Tibial artery (tissue), 4 donors: ENCODE results near the gene EXOC6.

Source experiments
- DNase-seq, 2 donors: peaks; one replicate each; pipeline ENCODE4 v3.0.0-alpha.2; 2019
- H3K27ac ChIP-seq, 2 donors: fragments of 200-600 bp; sonication (generic) in 1 of 2; 1 replicate in 1 of 2; 2 replicates in 1 of 2; pipeline ENCODE4 v1.5.1; 2018 to 2019; ENCODE audit warnings: mild to moderate bottlenecking in 1 of 2
- H3K27me3 ChIP-seq, 2 donors: fragments of 200-600 bp; sonication (generic) in 1 of 2; one replicate each; pipeline versions ENCODE4 v1.5.1 to v1.6.0; 2016 to 2019
- H3K36me3 ChIP-seq, 3 donors: fragments of 200-600 bp; sonication (generic) in 2 of 3; one replicate each; pipeline ENCODE4 v1.5.1; 2016 to 2019; ENCODE audit warnings: mild to moderate bottlenecking in 2 of 3
- H3K4me1 ChIP-seq, 4 donors: fragments of 200-600 bp; sonication (generic) in 2 of 4; 1 replicate in 3 of 4; 2 replicates in 1 of 4; pipeline ENCODE4 v1.5.1; 2016 to 2019
- H3K4me3 ChIP-seq, 2 donors: fragments of 200-600 bp; sonication (generic) in 1 of 2; 1 replicate in 1 of 2; 2 replicates in 1 of 2; pipeline ENCODE4 v1.5.1; 2018 to 2019; ENCODE audit warnings: mild to moderate bottlenecking in 2 of 2
- H3K9me3 ChIP-seq, 3 donors: fragments of 200-600 bp; sonication (generic) in 1 of 3; one replicate each; pipeline ENCODE4 v1.5.1; 2016 to 2019
- intact Hi-C: fragments of 100-400 bp; cut with DNase I; formaldehyde crosslinking; loops from one replicate; pipeline ENCODE4 v1.15.0; 2023; ENCODE audit warnings: low total_unique reads
- TF ChIP-seq, protein P1 (sequence below), 2 experiments: fragments of 200-600 bp in 1 of 2; fragments of 450-650 bp in 1 of 2; IDR thresholded peaks; one replicate each; pipeline ENCODE4 v1.5.1; 2017 to 2019; ENCODE audit warnings: antibody characterized with exemption in 2 of 2, mild to moderate bottlenecking in 1 of 2, moderate library complexity in 1 of 2

Gene EXOC6

DNA sequence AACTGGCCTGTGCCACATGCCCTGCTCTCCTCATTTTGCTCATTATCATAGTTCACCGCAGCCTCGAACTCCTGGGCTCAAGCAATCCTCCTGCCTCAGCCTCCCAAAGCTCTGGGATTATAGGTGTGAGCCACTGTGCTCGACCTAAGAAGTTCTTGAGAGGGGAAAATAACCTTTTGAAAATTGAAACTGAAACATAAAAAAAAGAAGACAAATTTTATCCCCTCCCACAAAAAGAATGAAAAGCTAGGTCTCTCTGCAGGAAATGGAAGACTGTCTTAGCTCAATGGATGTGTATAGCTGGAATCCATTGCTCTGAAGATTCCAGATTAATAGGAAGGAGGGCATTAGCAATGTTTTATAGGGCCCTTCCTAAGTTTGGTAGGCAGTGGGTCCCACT, 2.0 kb upstream of the EXOC6 start:
- Histone ChIP-seq H3K27ac (no peak overlapping the region), H3K4me3 (no peak overlapping the region), H3K9me3 (no peaks in the 10 kb centered on the region), H3K36me3 (no peaks in the 10 kb centered on the region), H3K4me1 (peaks cover 0 to 11% (median 9%) of the 10 kb centered on the region in 4 donors), H3K27me3 (no peaks in the 10 kb centered on the region)
- intact Hi-C loops, result loop anchor here (5.0 to 10.0 kb wide), 2 partner anchors 152 to 254 kb away; partner anchors contain the start of gene KIF11
- DNase-seq, result no peak
- TF ChIP-seq, protein P1, sequence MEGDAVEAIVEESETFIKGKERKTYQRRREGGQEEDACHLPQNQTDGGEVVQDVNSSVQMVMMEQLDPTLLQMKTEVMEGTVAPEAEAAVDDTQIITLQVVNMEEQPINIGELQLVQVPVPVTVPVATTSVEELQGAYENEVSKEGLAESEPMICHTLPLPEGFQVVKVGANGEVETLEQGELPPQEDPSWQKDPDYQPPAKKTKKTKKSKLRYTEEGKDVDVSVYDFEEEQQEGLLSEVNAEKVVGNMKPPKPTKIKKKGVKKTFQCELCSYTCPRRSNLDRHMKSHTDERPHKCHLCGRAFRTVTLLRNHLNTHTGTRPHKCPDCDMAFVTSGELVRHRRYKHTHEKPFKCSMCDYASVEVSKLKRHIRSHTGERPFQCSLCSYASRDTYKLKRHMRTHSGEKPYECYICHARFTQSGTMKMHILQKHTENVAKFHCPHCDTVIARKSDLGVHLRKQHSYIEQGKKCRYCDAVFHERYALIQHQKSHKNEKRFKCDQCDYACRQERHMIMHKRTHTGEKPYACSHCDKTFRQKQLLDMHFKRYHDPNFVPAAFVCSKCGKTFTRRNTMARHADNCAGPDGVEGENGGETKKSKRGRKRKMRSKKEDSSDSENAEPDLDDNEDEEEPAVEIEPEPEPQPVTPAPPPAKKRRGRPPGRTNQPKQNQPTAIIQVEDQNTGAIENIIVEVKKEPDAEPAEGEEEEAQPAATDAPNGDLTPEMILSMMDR (IDR thresholded peaks at IDR 0.05), result no peak

DNA sequence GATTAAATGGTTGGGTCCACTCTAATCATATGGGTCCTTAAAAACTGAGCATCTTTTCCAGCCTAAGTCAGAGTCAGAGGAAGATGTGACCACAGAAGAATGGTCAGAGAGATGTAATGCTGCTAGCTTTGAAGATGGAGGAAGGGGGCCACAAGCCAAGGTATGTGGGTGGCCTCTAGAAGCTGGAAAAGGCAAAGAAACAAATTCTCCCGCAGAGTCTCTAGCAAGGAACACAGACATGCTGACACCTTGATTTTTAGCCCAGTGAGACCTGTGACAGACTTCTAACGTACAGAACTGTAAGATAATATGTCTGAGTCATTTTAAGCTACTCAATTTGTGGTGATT, 1.5 kb upstream of the EXOC6 start:
- no peaks in the 10 kb centered on the region for H3K27me3 ChIP-seq
- intact Hi-C loops, result loop anchor here (5.0 to 10.0 kb wide), 2 partner anchors 152 to 255 kb away; partner anchors contain the start of gene KIF11

DNA sequence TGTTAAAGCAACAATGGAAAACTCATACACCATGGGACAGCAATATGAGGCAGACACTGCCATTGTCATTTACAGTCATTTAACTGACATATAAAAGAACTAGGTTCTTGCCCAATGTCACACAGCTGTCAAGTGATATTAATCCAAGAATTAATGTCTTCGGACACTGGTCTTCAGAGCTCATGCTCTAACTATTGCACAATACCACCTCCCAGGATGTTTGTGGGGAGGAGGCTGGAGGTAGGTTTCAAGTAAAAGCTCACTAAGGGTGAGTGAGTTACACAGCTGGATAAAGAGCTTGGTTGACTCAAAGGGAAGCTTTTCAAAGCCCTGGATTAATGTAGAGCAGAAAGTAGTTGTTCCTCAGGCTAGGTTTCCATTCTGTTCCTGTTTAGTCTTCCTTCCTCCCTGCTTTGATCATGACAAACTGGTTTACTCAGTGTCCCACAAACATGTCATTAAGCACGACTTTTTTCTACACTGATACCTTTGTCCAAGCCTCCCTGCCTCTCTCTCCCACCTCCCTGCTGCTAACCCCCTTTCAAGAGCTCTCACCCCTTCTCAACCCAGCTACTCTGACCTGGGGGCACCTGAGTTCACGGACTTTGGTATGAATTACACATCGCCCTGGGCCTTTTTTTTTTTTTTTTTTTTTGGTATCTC, 987 bp upstream of the EXOC6 start:
- Histone ChIP-seq H3K36me3 (no peaks in the 10 kb centered on the region), H3K9me3 (no peaks in the 10 kb centered on the region), H3K4me1 (peaks cover 0 to 11% (median 9%) of the 10 kb centered on the region in 4 donors), H3K27ac (no peak overlapping the region), H3K27me3 (no peaks in the 10 kb centered on the region), H3K4me3 (peak overlapping the region in 1 of 2 donors; percentile 98)
- TF ChIP-seq, protein P1 (IDR thresholded peaks at IDR 0.05), result no peak
- no peak for DNase-seq
- intact Hi-C loops, result loop anchor here (5.0 to 10.0 kb wide), 2 partner anchors 153 to 255 kb away; partner anchors contain the start of gene KIF11

More for the DNA sequence above, 1.5 kb upstream of the EXOC6 start:
- Histone ChIP-seq H3K36me3 (no peaks in the 10 kb centered on the region), H3K4me3 (no peak overlapping the region), H3K27ac (no peak overlapping the region), H3K4me1 (peaks cover 0 to 11% (median 9%) of the 10 kb centered on the region in 4 donors), H3K9me3 (no peaks in the 10 kb centered on the region)
- TF ChIP-seq, protein P1 (IDR thresholded peaks at IDR 0.05), result no peak
- DNase-seq, result no peak

DNA sequence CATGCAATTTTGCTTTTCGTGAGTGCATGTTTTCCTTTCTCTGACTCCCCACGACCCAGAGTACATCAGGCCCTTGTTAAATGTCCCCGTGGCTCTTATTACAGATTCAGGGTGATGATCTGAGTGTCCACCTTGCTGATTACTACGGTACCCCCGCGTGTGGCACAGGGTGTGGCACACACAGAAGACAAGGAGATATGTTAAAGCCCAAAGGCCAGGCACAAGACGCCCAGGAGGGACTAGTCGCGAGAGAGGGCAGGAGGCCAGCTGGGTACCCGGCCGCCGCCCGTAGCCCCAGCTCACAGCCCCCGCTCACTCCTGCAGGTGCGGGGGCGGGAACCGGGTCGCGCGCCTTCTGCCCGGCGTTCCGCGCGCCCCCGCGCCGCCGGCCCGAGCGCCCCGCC, 281 bp upstream of the EXOC6 start:
- TF ChIP-seq, protein P1 (IDR thresholded peaks at IDR 0.05), result no peak
- Histone ChIP-seq H3K9me3 (no peaks in the 10 kb centered on the region), H3K4me3 (peak overlapping the region; percentile 97 to 98), H3K4me1 (peaks cover 0 to 11% (median 9%) of the 10 kb centered on the region in 4 donors), H3K27ac (peak overlapping the region; percentile 76 to 78), H3K27me3 (no peaks in the 10 kb centered on the region), H3K36me3 (no peaks in the 10 kb centered on the region)
- no peak for DNase-seq
- intact Hi-C loops, result loop anchor here (5.0 to 10.0 kb wide), 2 partner anchors 153 to 256 kb away; partner anchors contain the start of gene KIF11

DNA sequence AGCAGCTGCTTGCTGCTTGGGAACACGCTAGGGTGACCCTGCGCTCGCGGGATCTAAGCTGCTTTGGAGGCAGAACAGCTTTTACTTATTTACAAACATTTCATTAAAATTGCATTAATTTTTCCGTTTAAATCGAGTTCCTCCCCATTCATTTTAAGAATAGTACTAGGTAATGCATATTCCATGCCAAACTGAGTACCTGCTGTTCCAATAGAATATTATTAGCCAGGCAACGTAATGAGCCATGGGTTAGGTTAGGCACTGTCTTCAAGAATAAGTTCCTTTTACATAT, 860 bp downstream of the EXOC6 start:
- Histone ChIP-seq H3K9me3 (no peaks in the 10 kb centered on the region), H3K4me1 (peaks cover 0 to 11% (median 9%) of the 10 kb centered on the region in 4 donors), H3K36me3 (no peaks in the 10 kb centered on the region), H3K27ac (peak overlapping the region; percentile 76 to 78), H3K27me3 (no peaks in the 10 kb centered on the region), H3K4me3 (peak overlapping the region; percentile 97 to 98)
- TF ChIP-seq, protein P1 (IDR thresholded peaks at IDR 0.05), result no peak
- no peak for DNase-seq
- intact Hi-C loops, result loop anchor here (5.0 to 10.0 kb wide), 2 partner anchors 154 to 257 kb away; partner anchors contain the start of gene KIF11
